Progenitor cell of endocrine pancreas (in vitro differentiated cells): ENCODE data around the gene TLK1. TPM values are rescaled to one million over a fixed set of nuclear protein-coding genes. Genes with fewer than 3 reads are reported as not detected.

Experiments used
- DNase-seq: peaks from one replicate; pipeline ENCODE4 v3.0.0; 2021; ENCODE audit warnings: low spot score; ENCODE audit not compliant: unreplicated experiment
- H3K27ac Mint-ChIP-seq: 2 replicates; pipeline ENCODE4 v1.8.0; 2021; ENCODE audit warnings: mild to moderate bottlenecking, moderate library complexity, mixed read lengths
- H3K27me3 Mint-ChIP-seq: 2 replicates; pipeline ENCODE4 v1.8.0; 2021; ENCODE audit warnings: mixed read lengths
- H3K36me3 Mint-ChIP-seq: 2 replicates; pipeline ENCODE4 v1.8.0; 2022; ENCODE audit warnings: mixed read lengths; ENCODE audit not compliant: insufficient read depth
- H3K4me1 Mint-ChIP-seq: 2 replicates; pipeline ENCODE4 v1.8.0; 2021; ENCODE audit warnings: low read depth, mixed read lengths
- H3K4me3 Mint-ChIP-seq: 2 replicates; pipeline ENCODE4 v1.8.0; 2021; ENCODE audit warnings: low read depth, mild to moderate bottlenecking, moderate library complexity, mixed read lengths
- H3K9me3 Mint-ChIP-seq: 2 replicates; pipeline ENCODE4 v1.8.0; 2021; ENCODE audit warnings: low read depth, mixed read lengths
- CTCF ChIP-seq: fragments of 200-600 bp; sonication (generic); IDR thresholded peaks from one replicate; pipeline ENCODE4 v1.5.0; 2021; ENCODE audit warnings: antibody characterized with exemption, mild to moderate bottlenecking; ENCODE audit not compliant: unreplicated experiment
- total RNA-seq: library from RNA; stranded (reverse); gene quantifications from 2 replicates; pipeline ENCODE4 v1.2.1, GENCODE V29; 2021

Gene TLK1
- total RNA-seq, 1 donor from 2014 or later: 75.2 TPM

DNA sequence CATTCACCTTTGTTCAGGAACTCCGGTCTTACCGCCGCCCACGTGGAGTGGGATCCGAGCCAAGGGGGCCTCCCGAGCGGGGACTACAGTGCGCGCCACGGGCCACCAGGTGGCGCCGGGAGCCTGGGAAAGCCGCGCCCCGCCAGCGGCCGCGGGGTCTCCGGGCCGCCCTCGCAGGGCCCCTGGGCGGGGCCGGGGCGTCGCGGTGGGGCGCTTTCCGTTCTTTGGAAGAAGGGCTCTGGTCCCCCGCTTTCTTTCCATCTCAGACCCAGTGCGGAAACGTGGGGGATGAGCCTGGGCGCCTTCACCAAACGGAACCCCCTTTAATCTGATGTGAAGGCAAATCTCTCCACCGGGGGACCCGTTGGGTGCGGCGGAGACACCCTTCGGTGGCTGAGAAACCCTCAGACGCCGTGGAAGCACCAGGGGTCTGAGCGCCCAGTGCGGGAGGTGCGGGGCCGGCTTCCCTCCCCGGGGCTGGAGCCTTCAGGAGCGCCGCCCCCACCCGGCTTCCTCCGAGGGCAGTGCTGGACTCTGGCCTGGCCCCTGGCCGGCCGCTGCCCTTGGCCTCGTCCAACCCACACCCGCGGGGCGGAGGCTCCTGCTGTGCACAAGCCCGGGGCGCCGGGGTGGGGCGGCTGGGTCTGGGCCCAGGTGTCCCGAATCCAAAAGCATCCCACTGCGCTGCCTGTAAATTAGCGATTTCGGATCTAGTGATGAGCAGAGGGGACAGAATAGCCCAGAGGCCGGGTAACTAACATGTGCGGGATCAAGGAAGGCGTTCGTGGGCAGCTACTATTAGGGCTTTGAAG lies 187.0 kb downstream of the TLK1 start:
- H3K9me3 Mint-ChIP-seq: no peaks in the 10 kb centered on the region
- H3K27me3 Mint-ChIP-seq: peaks cover 12% of the 10 kb centered on the region
- peaks cover 2% of the 10 kb centered on the region for H3K36me3 Mint-ChIP-seq
- peaks cover 21% of the 10 kb centered on the region for H3K4me1 Mint-ChIP-seq
- TF ChIP-seq CTCF: peak; percentile 98
- H3K27ac Mint-ChIP-seq: peak overlapping the region; percentile 67
- peak overlapping the region; percentile 74 for H3K4me3 Mint-ChIP-seq
- DNase-seq: peak; percentile 86

DNA sequence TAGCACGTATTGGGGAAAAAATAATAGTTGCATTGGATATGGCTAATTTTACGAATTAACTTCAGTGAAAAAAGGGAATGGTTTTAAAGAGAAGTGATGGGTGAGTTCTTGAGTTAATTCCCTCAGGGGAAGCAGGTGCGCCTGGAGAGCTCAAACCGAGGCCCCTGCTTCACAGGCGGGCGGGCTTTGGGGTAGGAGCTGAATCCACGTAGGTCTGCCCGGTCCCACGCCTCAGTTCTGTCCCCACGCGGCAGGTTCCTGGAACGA lies 187.5 kb downstream of the TLK1 start:
- Mint-ChIP-seq H3K27me3 (peaks cover 10% of the 10 kb centered on the region), H3K27ac (peak overlapping the region; percentile 71), H3K4me3 (peak overlapping the region; percentile 63), H3K36me3 (peaks cover 2% of the 10 kb centered on the region), H3K4me1 (peaks cover 22% of the 10 kb centered on the region), H3K9me3 (no peaks in the 10 kb centered on the region)
- DNase-seq: no peak
- no peak for TF ChIP-seq CTCF

DNA sequence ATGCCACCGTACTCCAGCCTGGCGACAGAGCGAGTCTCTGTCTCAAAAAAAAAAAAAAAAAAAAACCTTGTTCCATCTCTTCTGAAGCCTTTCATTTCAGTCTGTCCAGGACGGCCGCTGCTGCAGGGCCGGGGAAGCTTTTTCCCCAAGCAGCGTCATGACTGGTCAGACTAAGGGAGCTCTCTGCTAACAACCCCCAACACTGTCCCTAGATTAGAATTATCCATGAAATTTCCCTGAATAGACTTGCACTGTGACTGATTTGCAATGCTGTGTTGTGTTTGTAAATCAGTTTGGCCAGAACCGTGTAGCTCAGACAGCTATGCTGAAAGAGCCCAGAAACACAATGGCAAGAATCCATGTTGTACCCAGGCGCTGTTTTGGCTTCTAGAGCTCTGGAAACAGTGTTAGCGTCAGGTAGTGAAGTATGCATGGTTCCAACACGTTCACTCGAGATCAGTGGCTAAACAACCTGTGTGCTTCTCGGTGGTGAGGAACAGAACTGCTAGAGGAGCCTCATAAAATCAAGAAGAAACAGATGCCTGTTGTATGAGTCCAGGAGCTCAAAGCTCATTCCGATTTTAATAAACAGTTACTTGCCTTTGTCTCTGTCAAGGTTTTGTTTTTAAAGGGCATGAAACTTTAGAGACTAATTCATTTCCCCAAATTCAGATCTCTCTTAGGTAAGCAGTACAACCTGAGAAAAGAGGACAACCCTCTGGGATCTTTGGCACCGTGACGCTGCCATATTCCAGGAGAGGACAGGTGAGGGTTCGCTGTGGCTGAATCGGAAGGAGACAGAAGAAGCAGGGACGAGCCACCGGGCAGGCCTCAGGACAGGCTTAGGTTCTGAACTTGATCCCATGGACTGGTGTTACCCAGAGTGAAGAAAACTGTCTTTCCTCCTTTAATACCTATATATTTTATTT lies 188.1 kb downstream of the TLK1 start:
- H3K36me3 Mint-ChIP-seq: peaks cover 4% of the 10 kb centered on the region
- H3K4me1 Mint-ChIP-seq: peaks cover 19% of the 10 kb centered on the region
- DNase-seq: no peak
- no peak for TF ChIP-seq CTCF
- H3K27ac Mint-ChIP-seq: peak overlapping the region; percentile 71
- peaks cover 9% of the 10 kb centered on the region for H3K27me3 Mint-ChIP-seq
- no peaks in the 10 kb centered on the region for H3K9me3 Mint-ChIP-seq
- H3K4me3 Mint-ChIP-seq: peak overlapping the region; percentile 63

DNA sequence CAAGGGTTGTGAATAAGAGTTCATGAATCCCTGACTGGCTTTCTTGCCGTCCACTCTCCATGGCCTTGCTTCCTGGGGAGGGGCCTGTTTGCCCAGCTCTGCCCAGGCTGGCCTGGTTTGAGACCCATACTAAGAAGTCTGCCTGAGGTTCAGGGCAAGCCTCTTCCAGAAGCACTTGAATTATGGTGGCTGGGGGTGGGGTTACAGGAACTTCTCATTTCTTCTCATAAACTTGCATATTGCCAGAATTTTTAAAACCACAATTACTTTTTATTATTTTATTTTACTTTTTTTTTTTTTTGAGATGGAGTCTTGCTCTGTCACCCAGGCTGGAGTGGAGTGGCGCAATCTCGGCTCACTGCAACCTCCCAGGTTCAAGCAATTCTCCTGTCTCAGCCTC lies 189.6 kb downstream of the TLK1 start:
- Mint-ChIP-seq H3K36me3 (peaks cover 11% of the 10 kb centered on the region), H3K4me1 (peaks cover 19% of the 10 kb centered on the region), H3K27ac (no peak overlapping the region), H3K27me3 (peaks cover 9% of the 10 kb centered on the region), H3K4me3 (no peak overlapping the region), H3K9me3 (no peaks in the 10 kb centered on the region)
- TF ChIP-seq CTCF: no peak
- no peak for DNase-seq

DNA sequence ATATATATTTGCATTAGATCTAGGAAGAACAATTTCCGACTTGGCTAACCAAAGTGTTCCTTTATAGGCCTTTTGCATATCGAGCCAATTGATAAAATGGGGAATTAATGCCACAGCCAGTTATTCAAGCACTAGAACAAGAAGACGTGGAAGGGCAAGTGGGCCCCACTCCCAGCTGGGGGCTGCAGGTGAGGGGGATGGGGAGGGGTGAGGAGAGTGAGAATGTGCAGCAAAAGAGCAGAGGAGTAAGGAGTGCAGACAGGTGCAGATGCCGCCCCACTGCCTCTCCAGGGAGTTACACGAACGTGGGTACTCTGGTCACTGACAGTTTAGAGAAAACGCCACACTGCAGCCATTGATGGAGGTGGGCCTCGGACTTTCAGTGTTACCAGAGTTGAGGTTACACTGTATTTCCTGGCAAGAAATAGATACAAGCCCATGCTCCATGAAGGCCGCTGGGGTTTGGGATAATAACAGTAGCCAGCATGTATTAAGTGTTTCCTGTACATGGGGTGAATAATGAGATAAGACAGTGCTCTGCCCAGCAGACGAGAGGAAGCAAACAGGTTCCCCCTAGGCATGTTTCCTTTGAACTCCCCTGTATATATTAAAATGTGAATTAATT lies 190.7 kb downstream of the TLK1 start:
- H3K4me3 Mint-ChIP-seq: no peak overlapping the region
- no peak for DNase-seq
- peaks cover 4% of the 10 kb centered on the region for H3K27me3 Mint-ChIP-seq

More for the DNA sequence above, 190.7 kb downstream of the TLK1 start:
- H3K27ac Mint-ChIP-seq: no peak overlapping the region
- H3K36me3 Mint-ChIP-seq: peaks cover 17% of the 10 kb centered on the region
- no peaks in the 10 kb centered on the region for H3K9me3 Mint-ChIP-seq
- TF ChIP-seq CTCF: no peak
- H3K4me1 Mint-ChIP-seq: peaks cover 19% of the 10 kb centered on the region
